K562 (cell line): ENCODE data around the gene TTC27.

Source experiments
- CTCF ChIP-seq, 3 experiments: IDR thresholded peaks in 2 of 3; conservative IDR thresholded peaks in 1 of 3; 2 replicates each; pipeline ENCODE4 v1.5.1; 2011 to 2012; ENCODE audit warnings: low read length in 3 of 3, mild to moderate bottlenecking in 3 of 3, control low read depth in 2 of 3, improper control_type of control experiment in 1 of 3, inconsistent platforms in 1 of 3, low read depth in 1 of 3, mixed read lengths in 1 of 3, moderate library complexity in 1 of 3; ENCODE audit not compliant: insufficient read depth in 2 of 3
- EZH2 ChIP-seq: IDR thresholded peaks from 2 replicates; pipeline ENCODE4 v1.6.1; 2012; ENCODE audit warnings: low read depth, mild to moderate bottlenecking, inconsistent platforms, low read length, borderline replicate concordance
- SMARCA4 ChIP-seq: fragments of 450-650 bp; IDR thresholded peaks from 2 replicates; pipeline ENCODE4 v1.6.1; 2016
- STAT5A ChIP-seq: IDR thresholded peaks from 2 replicates; pipeline ENCODE4 v1.6.1; 2012; ENCODE audit warnings: low read length, inconsistent platforms, borderline replicate concordance

GRCh38 chr2:32824070-32824809, 196.4 kb downstream of the TTC27 start:
- TF ChIP-seq CTCF (IDR thresholded peaks at IDR 0.05 in 2 of 3, conservative IDR thresholded peaks at IDR 0.05 in 1 of 3; ENCODE audit: insufficient read depth in 2 of 3, low read depth in 1 of 3, low read length in 3 of 3) (no peak), STAT5A (no peak), EZH2 (no peak), SMARCA4 (no peak)
